Stomach (tissue), 9 donors: ENCODE measurements around the gene CELSR1. TPM values are rescaled to one million over a fixed set of nuclear protein-coding genes. Genes with fewer than 3 reads are reported as not detected.

Experiments
- DNase-seq, 2 donors: peaks; one replicate each; pipeline versions ENCODE4 v3.0.0 to v3.0.0-alpha.2; 2013 to 2019
- H3K27ac ChIP-seq, 5 donors: fragments of 200-600 bp in 4 of 5; sonication (generic) in 4 of 5; one replicate each; pipeline ENCODE4 v1.5.1; 2013 to 2019; ENCODE audit warnings: mild to moderate bottlenecking in 1 of 5, moderate library complexity in 1 of 5
- H3K27me3 ChIP-seq, 3 donors: fragments of 200-600 bp; sonication (generic); one replicate each; pipeline ENCODE4 v1.5.1; 2017 to 2019; ENCODE audit warnings: mixed run types in 1 of 3
- H3K36me3 ChIP-seq, 4 donors: fragments of 200-600 bp; sonication (generic); 1 replicate in 3 of 4; 2 replicates in 1 of 4; pipeline ENCODE4 v1.5.1; 2016 to 2019
- H3K4me1 ChIP-seq, 4 donors: fragments of 200-600 bp; sonication (generic); one replicate each; pipeline ENCODE4 v1.5.1; 2016 to 2019
- H3K4me3 ChIP-seq, 4 donors: fragments of 200-600 bp; sonication (generic) in 3 of 4; one replicate each; pipeline ENCODE4 v1.5.1; 2016 to 2019; ENCODE audit warnings: mild to moderate bottlenecking in 1 of 4
- H3K9me3 ChIP-seq, 4 donors: fragments of 200-600 bp; sonication (generic); one replicate each; pipeline ENCODE4 v1.5.1; 2016 to 2019
- CTCF ChIP-seq, 7 experiments: fragments of 450-650 bp in 4 of 7; fragments of 200-600 bp in 3 of 7; sonication (generic) in 3 of 7; IDR thresholded peaks; one replicate each; pipeline ENCODE4 v1.5.1; 2016 to 2019; ENCODE audit warnings: antibody characterized with exemption in 7 of 7, control low read depth in 2 of 7, mild to moderate bottlenecking in 1 of 7
- EP300 ChIP-seq: sonication (generic); formaldehyde crosslinking; IDR thresholded peaks from one replicate; pipeline ENCODE4 v1.6.1; 2017; ENCODE audit warnings: antibody characterized with exemption
- POLR2A ChIP-seq, 4 donors: fragments of 450-650 bp; IDR thresholded peaks; one replicate each; pipeline ENCODE4 v1.6.1; 2016; ENCODE audit warnings: antibody characterized with exemption in 4 of 4, control low read depth in 2 of 4, mild to moderate bottlenecking in 1 of 4, moderate library complexity in 1 of 4
- POLR2AphosphoS5 ChIP-seq, 3 donors: sonication (generic); formaldehyde crosslinking; IDR thresholded peaks; one replicate each; pipeline ENCODE4 v1.6.1; 2016; ENCODE audit warnings: antibody characterized with exemption in 3 of 3
- WGBS, 5 donors: extraction: QIAGEN DNeasy Blood & Tissue Kit in 3 of 5; methylation state at CpG; one replicate each; pipeline versions ENCODE4 v1.1.5 to v1.1.7; 2013 to 2018; 5-methylcytosine and 5-hydroxymethylcytosine counted together
- intact Hi-C: fragments of 100-400 bp; cut with DNase I; formaldehyde crosslinking; loops from one replicate; pipeline ENCODE4 v1.15.1; 2023; ENCODE audit warnings: low total_unique reads
- polyA plus RNA-seq, 3 donors: library from polyadenylated mRNA; stranded (reverse); fragments of 200-250 nt; gene quantifications; one replicate each; pipeline ENCODE4 v1.2.3, GENCODE V29; 2013
- total RNA-seq, 5 donors: library from RNA; depleted of rRNA; stranded (reverse); fragments of >200 nt; gene quantifications; one replicate each; pipeline versions ENCODE4 v1.1.0 to v1.2.3, GENCODE V29; 2014 to 2016
- donor health status: healthy with polysubstance abuse.
- donor health status: Bipolar disorder and iron deficiency.
- donor health status: healthy.

The CELSR1 gene
- total and polyA plus RNA-seq, 8 donors: 0.29 to 78.2 (median 13.4) TPM

- 75 to 89% (median 84%) methylated on average over 10 to 12 of the region's 12 CpGs for WGBS, 5 donors
- H3K27ac ChIP-seq: no peak overlapping the region
- no peak for DNase-seq
- peaks cover 0 to 24% (median 20%) of the 10 kb centered on the region in 4 donors for H3K36me3 ChIP-seq
- no peak for TF ChIP-seq POLR2AphosphoS5 (IDR thresholded peaks at IDR 0.05)
- TF ChIP-seq EP300: no peak
- TF ChIP-seq POLR2A (IDR thresholded peaks at IDR 0.05): no peak
- TF ChIP-seq CTCF (IDR thresholded peaks at IDR 0.05): no peak
- H3K27me3 ChIP-seq: peaks cover 0 to 54% (median 0%) of the 10 kb centered on the region in 3 donors
- H3K4me3 ChIP-seq: no peak overlapping the region
- H3K9me3 ChIP-seq: no peaks in the 10 kb centered on the region
- intact Hi-C loops: no loop called here
- peaks cover 9 to 33% (median 22%) of the 10 kb centered on the region in 4 donors for H3K4me1 ChIP-seq
These were observed 169.0 kb downstream of the CELSR1 start for GRCh38 chr22:46368422-46368821.

GRCh38 chr22:46367707-46368191 lies 169.7 kb downstream of the CELSR1 start:
- Histone ChIP-seq H3K4me1 (peaks cover 4 to 26% (median 15%) of the 10 kb centered on the region in 4 donors), H3K27me3 (peaks cover 0 to 47% (median 0%) of the 10 kb centered on the region in 3 donors)
- intact Hi-C loops: no loop called here

GRCh38 chr22:46366801-46367706 lies 170.4 kb downstream of the CELSR1 start:
- Histone ChIP-seq H3K27me3 (peaks cover 0 to 45% (median 0%) of the 10 kb centered on the region in 3 donors), H3K36me3 (peaks cover 0 to 28% (median 23%) of the 10 kb centered on the region in 4 donors), H3K9me3 (no peaks in the 10 kb centered on the region), H3K4me1 (peaks cover 4 to 25% (median 12%) of the 10 kb centered on the region in 4 donors), H3K4me3 (no peak overlapping the region), H3K27ac (no peak overlapping the region)
- no peak for TF ChIP-seq EP300
- TF ChIP-seq POLR2AphosphoS5 (IDR thresholded peaks at IDR 0.05): no peak
- no peak for TF ChIP-seq CTCF (IDR thresholded peaks at IDR 0.05)
- TF ChIP-seq POLR2A (IDR thresholded peaks at IDR 0.05): no peak
- no peak for DNase-seq
- 57 to 76% (median 74%) methylated on average over 14 to 45 of the region's 45 CpGs for WGBS, 5 donors
- intact Hi-C loops: no loop called here

More at GRCh38 chr22:46367707-46368191, 169.7 kb downstream of the CELSR1 start:
- peak; percentile 89 for DNase-seq
- no peaks in the 10 kb centered on the region for H3K9me3 ChIP-seq
- no peak overlapping the region for H3K4me3 ChIP-seq
- peaks cover 0 to 26% (median 23%) of the 10 kb centered on the region in 4 donors for H3K36me3 ChIP-seq
- no peak overlapping the region for H3K27ac ChIP-seq
- WGBS, 5 donors: 33 to 41% (median 40%) methylated on average over 16 to 19 of the region's 19 CpGs
- TF ChIP-seq POLR2A (IDR thresholded peaks at IDR 0.05): no peak
- TF ChIP-seq POLR2AphosphoS5 (IDR thresholded peaks at IDR 0.05): peak in 1 of 3 donors; percentile 78
- peak in 6 of 7 experiments; percentile 70 to 97 (median 86) for TF ChIP-seq CTCF (IDR thresholded peaks at IDR 0.05)

- H3K9me3 ChIP-seq: no peaks in the 10 kb centered on the region
- peaks cover 4 to 24% (median 12%) of the 10 kb centered on the region in 4 donors for H3K4me1 ChIP-seq
- DNase-seq: no peak
- no peak for TF ChIP-seq POLR2A (IDR thresholded peaks at IDR 0.05)
- no peak for TF ChIP-seq EP300
- TF ChIP-seq CTCF (IDR thresholded peaks at IDR 0.05): no peak
- no peak for TF ChIP-seq POLR2AphosphoS5 (IDR thresholded peaks at IDR 0.05)
- H3K27me3 ChIP-seq: peaks cover 0 to 45% (median 0%) of the 10 kb centered on the region in 3 donors
- H3K36me3 ChIP-seq: peaks cover 0 to 29% (median 23%) of the 10 kb centered on the region in 4 donors
- intact Hi-C loops: no loop called here
- 70 to 92% (median 90%) methylated on average over 15 to 19 of the region's 19 CpGs for WGBS, 5 donors
- H3K4me3 ChIP-seq: no peak overlapping the region
- no peak overlapping the region for H3K27ac ChIP-seq
These were observed 171.1 kb downstream of the CELSR1 start for GRCh38 chr22:46366327-46366731.
